Activated naive CD8-positive, alpha-beta T cell treated with anti-CD3 and anti-CD28 coated beads, Interleukin-2, amount 10 ng/mL, durations not matched to agents 7 days and 5 days (primary cell): ENCODE measurements around the gene MYBPH. TPM values are rescaled to one million over a fixed set of nuclear protein-coding genes. Genes with fewer than 3 reads are reported as not detected.

Experiments used
- ATAC-seq: fragments of 150-1000 bp; cut with Tn5 transposase; one replicate; pipeline ENCODE4 v1.10.0; 2021; ENCODE audit warnings: low read depth, moderate library complexity
- POLR2A ChIA-PET: fragments of 350-600 bp; sonication (Branson Sonifier 250); formaldehyde crosslinking; loops from one replicate; lab custom pipeline; 2021; ENCODE audit warnings: antibody characterized with exemption; lab: Charles Lee
- DNase-seq: peaks from one replicate; pipeline ENCODE4 v3.0.0; 2021
- H3K27ac Mint-ChIP-seq: one replicate; pipeline ENCODE4 v1.8.0; 2022; ENCODE audit warnings: mild to moderate bottlenecking, mixed read lengths
- H3K27me3 Mint-ChIP-seq: one replicate; pipeline ENCODE4 v1.8.0; 2022; ENCODE audit warnings: mild to moderate bottlenecking, moderate library complexity, mixed read lengths
- H3K36me3 Mint-ChIP-seq: one replicate; pipeline ENCODE4 v1.8.0; 2021; ENCODE audit warnings: mild to moderate bottlenecking, mixed read lengths
- H3K4me1 Mint-ChIP-seq: one replicate; pipeline ENCODE4 v1.8.0; 2021; ENCODE audit warnings: mixed read lengths
- H3K4me3 Mint-ChIP-seq: one replicate; pipeline ENCODE4 v1.8.0; 2022; ENCODE audit warnings: mild to moderate bottlenecking, moderate library complexity, mixed read lengths
- H3K9me3 Mint-ChIP-seq: one replicate; pipeline ENCODE4 v1.8.0; 2021; ENCODE audit warnings: mixed read lengths
- total RNA-seq, 2 experiments: library from RNA; stranded (reverse); gene quantifications; one replicate each; pipeline ENCODE4 v1.2.3, GENCODE V29; 2021

Gene MYBPH
- total RNA-seq, 2 experiments from 2014 or later, result not detected

DNA sequence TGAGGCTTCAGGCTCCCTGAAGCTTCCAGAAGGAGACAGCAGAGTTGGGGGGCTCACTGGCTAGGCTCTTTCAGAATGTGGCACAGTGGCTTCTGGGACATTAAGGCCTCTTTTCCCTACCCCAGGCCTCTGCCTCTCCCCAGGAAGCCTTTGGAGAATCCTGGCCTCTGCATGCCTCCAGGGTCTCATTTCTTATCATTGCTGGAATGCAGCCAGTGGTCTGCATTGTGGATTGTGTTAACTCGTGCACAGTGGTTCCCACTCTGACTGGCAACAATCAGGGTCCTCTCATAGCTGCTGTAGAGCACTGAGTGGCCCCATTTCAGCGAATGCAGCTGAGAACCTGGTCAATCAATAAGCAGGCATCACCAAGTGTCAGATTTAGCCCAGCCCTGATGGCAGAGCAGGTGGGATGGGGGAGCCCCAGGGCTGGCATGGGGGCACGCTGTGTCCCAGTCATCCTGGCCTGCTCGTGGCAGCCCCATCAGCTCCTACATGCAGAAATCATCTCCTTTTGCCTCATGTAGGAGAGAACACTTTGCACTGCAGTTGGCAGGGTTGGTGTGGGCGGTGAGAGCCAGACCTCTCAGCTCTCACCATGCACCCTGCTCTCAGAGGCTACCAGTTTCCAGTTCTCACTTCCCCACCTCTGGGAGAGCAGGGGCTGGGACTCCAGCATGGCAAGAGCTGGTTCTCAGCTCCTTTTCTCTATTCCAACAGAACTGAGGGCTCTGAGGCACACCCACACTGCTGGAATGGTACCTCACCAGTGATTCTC lies 34.7 kb downstream of the MYBPH start:
- Mint-ChIP-seq H3K9me3 (no peaks in the 10 kb centered on the region), H3K4me3 (no peak overlapping the region), H3K27me3 (peaks cover 2% of the 10 kb centered on the region), H3K4me1 (peaks cover 5% of the 10 kb centered on the region), H3K36me3 (no peaks in the 10 kb centered on the region), H3K27ac (no peak overlapping the region)
- ATAC-seq, result no peak
- no peak for DNase-seq
- POLR2A ChIA-PET, result no interaction called here

DNA sequence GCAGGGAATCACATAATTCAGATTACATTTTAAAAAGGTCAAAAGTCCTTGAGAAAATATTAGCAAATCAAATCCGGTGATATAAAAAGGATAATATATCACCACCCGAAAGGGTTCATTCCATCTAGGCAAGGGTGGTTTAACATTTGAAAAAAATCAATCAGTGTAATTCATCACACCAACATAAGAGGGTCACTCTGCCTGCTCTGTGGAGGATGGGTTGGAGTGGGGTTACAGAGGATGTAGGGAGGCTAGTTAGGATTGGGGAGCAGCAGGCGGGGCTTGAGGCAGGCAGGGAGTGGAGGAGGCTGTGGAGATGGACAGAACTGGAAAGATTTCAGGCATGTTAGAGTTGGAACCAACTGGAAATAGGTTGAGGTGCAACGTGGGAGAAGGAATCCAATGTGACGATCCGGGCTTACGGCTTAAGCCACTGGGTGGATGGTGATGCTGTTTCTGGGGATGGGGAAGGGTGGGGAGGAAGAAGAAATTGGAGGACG lies 35.6 kb downstream of the MYBPH start:
- Mint-ChIP-seq H3K27me3 (peaks cover 8% of the 10 kb centered on the region), H3K27ac (no peak overlapping the region), H3K4me3 (no peak overlapping the region), H3K4me1 (peaks cover 9% of the 10 kb centered on the region), H3K9me3 (no peaks in the 10 kb centered on the region), H3K36me3 (no peaks in the 10 kb centered on the region)
- no peak for ATAC-seq
- no peak for DNase-seq
- POLR2A ChIA-PET, result no interaction called here

DNA sequence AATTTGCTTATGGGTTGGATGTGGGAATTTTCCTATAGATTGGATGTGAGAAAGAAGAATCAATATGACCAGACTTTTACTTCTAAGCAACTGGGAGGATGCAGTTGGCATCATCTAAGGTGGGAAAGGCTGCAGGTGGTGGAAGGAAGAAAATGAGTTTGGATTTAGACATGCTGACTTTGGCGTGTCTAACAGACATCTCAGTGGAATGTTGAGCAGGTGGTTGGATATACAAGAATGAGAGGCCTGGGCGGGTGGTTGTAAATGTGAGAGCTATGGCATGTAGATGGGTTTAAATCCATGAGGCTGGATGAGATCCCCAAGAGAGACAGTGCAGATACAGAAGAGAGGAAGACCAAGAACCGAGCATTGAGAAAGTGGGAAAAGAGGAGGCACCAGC lies 37.6 kb downstream of the MYBPH start:
- POLR2A ChIA-PET, result no interaction called here
- peaks cover 18% of the 10 kb centered on the region for H3K27me3 Mint-ChIP-seq
- H3K36me3 Mint-ChIP-seq, result no peaks in the 10 kb centered on the region
- no peak overlapping the region for H3K4me3 Mint-ChIP-seq
- peaks cover 9% of the 10 kb centered on the region for H3K4me1 Mint-ChIP-seq
- H3K27ac Mint-ChIP-seq, result no peak overlapping the region
- DNase-seq (no peak), ATAC-seq (no peak)
- no peaks in the 10 kb centered on the region for H3K9me3 Mint-ChIP-seq

DNA sequence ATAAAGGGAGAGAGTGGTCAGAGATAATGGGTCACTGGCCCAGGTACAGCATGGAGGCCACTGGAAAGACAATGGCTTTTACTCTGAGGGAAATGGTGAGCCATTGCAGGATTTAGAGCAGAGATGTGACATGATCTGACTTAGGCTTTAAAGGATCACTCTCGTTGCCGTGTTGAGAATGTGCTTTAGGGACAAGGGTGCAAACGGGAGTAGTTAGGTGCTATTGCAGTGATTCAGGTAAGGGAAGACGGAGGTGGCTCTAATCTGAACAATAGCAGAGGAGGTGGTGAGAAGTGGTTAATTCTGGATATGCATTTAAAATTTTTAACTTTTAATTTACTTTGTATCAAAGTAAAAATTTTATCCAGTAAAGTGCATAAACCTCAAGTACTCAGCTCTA lies 38.3 kb downstream of the MYBPH start:
- H3K4me1 Mint-ChIP-seq, result peaks cover 9% of the 10 kb centered on the region
- H3K4me3 Mint-ChIP-seq, result no peak overlapping the region
- ATAC-seq (no peak), DNase-seq (no peak)
- no peaks in the 10 kb centered on the region for H3K9me3 Mint-ChIP-seq
- H3K27me3 Mint-ChIP-seq, result peaks cover 18% of the 10 kb centered on the region
- no peak overlapping the region for H3K27ac Mint-ChIP-seq
- H3K36me3 Mint-ChIP-seq, result no peaks in the 10 kb centered on the region
- POLR2A ChIA-PET, result no interaction called here

DNA sequence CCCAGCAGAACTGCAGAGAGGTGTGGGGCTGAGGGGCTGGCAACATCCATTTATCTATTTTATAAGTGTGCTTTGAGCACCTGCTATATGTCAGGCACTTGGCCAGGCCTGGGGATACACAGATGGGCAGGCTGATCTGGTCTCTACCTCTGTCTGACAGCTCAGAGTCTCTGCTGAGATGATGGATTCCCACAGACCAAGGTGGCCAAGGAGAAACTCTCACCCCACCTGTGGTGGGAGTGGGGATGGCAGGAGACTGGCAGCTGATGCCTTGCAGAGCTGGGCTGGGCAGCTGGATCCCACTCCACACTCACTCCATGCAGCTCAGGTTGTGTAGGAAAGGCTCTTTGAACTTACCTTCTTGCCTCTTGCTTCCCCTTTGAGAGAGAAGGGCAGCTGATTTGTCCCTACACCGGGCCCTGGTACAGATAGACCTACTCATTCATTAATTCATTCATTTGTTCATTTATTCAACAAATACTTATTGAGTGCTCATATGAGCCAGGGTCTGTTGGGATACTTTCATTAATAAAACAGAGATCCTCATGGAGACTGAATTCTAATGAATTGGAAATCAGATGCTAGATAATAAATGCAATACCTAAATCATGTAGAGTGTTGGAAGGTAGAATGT lies 39.1 kb downstream of the MYBPH start:
- Mint-ChIP-seq H3K4me3 (no peak overlapping the region), H3K9me3 (no peaks in the 10 kb centered on the region), H3K27me3 (peaks cover 18% of the 10 kb centered on the region), H3K4me1 (peaks cover 9% of the 10 kb centered on the region), H3K27ac (no peak overlapping the region), H3K36me3 (no peaks in the 10 kb centered on the region)
- DNase-seq, result no peak
- POLR2A ChIA-PET, result interaction anchor here (0.5 kb wide), 1 partner anchor 140 kb away, joined by 4 read pairs; no protein-coding TSS in a partner anchor
- ATAC-seq, result no peak

DNA sequence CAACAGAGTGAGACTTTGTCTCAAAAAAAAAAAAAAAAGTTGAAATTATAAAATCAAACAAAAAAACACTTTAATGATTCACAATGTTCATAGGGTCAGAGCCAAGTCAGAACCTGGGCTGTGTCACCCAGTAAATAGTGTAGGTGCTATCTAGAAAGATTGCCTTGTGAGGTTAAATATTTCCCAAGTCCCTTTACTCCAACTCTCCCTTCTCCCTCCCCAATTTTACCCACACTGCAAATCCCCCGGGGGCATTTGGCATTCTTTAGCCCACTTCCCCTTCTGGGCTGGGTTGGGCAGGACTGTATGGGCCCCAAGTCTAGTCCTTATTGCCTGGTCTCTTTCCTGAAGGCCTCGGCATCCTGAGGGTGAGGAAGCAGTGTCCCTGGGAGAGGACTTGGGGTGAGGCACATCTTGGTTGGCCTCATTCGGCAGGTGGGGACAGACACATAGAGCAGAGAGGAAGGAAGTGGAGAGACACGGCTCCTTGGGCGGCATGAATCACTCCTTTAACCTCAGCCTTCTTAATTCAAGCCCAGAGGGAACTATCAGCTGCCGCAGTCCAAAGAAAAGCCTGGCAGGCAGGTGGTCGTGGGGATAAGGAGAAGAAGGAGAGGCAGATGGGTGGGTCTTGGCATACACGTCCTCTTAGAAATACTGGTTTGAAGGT lies 39.9 kb downstream of the MYBPH start:
- H3K9me3 Mint-ChIP-seq, result no peaks in the 10 kb centered on the region
- peaks cover 18% of the 10 kb centered on the region for H3K27me3 Mint-ChIP-seq
- H3K4me1 Mint-ChIP-seq, result peaks cover 9% of the 10 kb centered on the region
- H3K4me3 Mint-ChIP-seq, result peak overlapping the region; percentile 44
- H3K27ac Mint-ChIP-seq, result no peak overlapping the region
- POLR2A ChIA-PET, result interaction anchor here (0.5 kb wide), 1 partner anchor 139 kb away, joined by 4 read pairs; no protein-coding TSS in a partner anchor
- ATAC-seq (peak; percentile 93), DNase-seq (no peak)
- H3K36me3 Mint-ChIP-seq, result no peaks in the 10 kb centered on the region

DNA sequence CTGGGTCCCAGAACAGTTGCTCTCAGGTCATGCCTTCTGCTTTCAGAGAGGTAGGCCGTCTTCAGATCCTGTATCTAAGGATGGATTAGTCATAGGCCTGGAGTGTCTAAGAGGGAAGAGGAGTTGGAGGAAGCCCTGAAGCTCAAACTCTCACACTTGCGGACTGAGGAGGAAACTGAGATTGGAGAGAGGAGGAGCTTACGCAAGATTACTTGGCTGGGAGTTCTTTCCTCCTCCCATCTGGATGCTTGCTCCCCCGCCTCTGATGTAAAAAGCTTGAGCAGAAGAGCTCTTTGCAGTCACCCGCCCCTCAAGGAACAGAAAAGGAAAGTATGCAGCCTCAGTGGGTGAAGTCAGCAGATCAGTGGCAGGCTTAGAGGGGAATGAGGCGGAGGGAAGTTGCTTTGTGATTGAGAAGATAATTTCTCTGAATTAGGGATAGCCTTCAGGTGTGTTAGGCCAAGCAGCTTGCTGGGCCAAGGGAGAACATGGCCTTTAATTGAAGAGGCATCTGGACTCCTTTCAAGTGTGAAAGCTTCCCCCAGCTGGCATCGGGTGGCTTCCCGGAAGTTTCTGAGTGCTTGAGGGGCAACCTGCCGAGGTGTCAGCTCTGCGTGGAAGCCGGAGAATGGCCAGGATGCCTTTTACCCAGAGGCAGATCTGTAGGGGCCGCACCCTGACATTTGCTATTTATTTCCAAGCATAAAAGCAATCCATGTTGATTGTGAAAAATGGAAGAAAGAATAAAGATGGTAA lies 41.5 kb downstream of the MYBPH start:
- H3K36me3 Mint-ChIP-seq, result no peaks in the 10 kb centered on the region
- H3K27ac Mint-ChIP-seq, result no peak overlapping the region
- DNase-seq, result no peak
- peaks cover 19% of the 10 kb centered on the region for H3K27me3 Mint-ChIP-seq
- no peak for ATAC-seq
- POLR2A ChIA-PET, result no interaction called here
- H3K9me3 Mint-ChIP-seq, result no peaks in the 10 kb centered on the region
- no peak overlapping the region for H3K4me3 Mint-ChIP-seq
- peaks cover 9% of the 10 kb centered on the region for H3K4me1 Mint-ChIP-seq

DNA sequence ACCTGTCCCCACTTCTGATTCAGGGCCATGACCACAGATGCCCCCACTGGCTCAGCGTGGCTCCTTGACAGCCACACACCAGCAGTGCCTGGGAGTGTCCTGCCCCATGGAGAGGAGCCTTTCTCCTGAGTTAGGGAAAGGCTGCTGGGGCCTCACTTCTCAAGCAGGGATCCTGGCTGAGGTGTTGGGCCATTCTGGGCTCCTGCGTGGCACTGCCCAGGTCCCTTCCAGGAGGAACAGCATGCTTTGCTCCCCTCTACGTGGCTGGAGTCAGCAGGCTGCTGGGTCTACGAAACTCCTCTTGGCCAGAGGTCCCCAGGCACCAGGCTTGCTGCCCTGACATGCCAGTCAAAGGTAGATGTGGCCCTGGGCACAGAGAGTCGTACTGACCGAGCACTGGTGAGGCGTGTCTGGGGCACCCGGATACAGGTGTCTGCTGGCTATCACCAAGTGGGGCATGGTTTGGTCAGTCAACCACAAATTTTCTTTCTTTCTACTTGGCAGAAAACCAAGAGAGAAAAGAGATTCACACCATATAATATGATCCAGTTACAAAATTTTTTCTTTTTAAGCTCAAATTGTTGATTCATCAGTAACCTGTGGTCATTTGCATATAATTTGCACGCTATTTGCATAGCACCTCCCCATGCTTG lies 44.0 kb downstream of the MYBPH start:
- ATAC-seq, result no peak
- Mint-ChIP-seq H3K9me3 (no peaks in the 10 kb centered on the region), H3K36me3 (no peaks in the 10 kb centered on the region), H3K4me1 (peaks cover 12% of the 10 kb centered on the region), H3K4me3 (no peak overlapping the region), H3K27ac (no peak overlapping the region), H3K27me3 (peaks cover 41% of the 10 kb centered on the region)
- POLR2A ChIA-PET, result no interaction called here
- DNase-seq, result no peak

DNA sequence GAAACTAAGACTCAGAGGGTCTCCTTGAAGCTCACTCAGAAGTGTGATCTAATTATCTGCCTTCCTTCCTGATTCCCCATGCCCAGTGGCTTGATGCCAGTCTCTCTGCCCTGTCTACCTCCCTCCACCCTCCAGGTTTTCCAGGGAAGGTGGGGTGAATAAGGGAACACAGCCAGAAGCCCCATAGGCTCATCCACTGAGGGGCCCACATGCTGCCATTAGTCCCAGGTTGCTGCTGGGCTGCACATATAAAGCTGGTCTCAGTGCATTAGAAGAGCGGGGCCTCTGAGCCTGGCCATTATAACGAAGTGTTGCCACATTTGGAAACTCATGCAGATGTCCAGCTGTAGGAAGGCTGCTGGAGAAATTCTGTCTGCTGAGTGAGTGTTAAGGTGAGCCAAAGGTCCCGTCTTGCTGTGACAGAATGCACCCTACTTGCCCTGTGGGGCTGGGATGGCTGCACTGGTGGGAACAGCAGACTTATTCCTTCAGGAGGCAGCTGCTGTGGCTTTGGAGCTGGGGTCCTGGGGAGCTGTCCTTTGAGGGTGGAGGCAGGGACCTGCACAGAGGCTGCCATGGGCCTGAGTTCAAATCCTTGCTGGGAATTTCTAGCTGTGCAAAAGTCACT lies 45.2 kb downstream of the MYBPH start:
- peaks cover 47% of the 10 kb centered on the region for H3K27me3 Mint-ChIP-seq
- H3K4me3 Mint-ChIP-seq, result no peak overlapping the region
- H3K36me3 Mint-ChIP-seq, result no peaks in the 10 kb centered on the region
- H3K27ac Mint-ChIP-seq, result no peak overlapping the region
- no peak for ATAC-seq
- POLR2A ChIA-PET, result no interaction called here
- no peaks in the 10 kb centered on the region for H3K9me3 Mint-ChIP-seq
- peaks cover 3% of the 10 kb centered on the region for H3K4me1 Mint-ChIP-seq
- DNase-seq, result no peak

DNA sequence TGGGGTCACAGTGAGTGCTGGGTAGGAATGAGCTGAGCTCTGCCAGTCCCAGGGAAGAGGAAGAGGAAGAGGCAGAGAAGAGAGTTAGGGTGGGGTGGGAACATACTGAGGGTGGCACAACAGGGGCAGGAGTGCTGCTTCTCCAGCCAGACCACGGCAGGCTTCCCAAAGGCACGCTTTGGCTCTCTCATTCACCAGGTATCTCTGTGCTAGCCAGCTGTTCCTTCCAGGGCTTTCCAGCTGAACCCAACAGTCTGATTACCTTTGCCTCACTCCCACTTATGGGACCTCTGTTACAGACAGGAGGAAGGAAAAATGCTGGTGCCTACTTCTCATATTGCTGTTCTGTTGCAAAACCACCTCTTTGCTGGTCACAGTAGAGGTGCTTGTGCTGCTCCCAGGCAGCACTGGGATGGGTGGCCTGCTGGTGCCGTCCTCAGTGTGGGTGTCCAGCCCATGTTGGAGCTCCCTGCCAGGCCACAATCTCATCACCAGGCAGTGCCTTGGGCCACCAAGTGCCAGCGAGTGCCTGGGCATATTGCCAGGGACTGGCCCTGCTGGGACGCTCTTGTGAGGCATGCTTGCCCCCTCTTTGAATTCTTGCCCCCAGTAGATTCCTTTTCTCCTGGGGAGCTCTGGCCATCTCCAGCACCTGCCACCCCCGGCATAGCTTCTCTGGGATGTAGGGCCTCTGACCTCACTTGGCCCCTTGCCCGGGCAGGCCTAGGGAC lies 46.0 kb downstream of the MYBPH start:
- Mint-ChIP-seq H3K9me3 (no peaks in the 10 kb centered on the region), H3K36me3 (no peaks in the 10 kb centered on the region), H3K4me3 (no peak overlapping the region), H3K27me3 (peaks cover 48% of the 10 kb centered on the region), H3K27ac (no peak overlapping the region), H3K4me1 (peaks cover 3% of the 10 kb centered on the region)
- DNase-seq (no peak), ATAC-seq (no peak)
- POLR2A ChIA-PET, result no interaction called here

DNA sequence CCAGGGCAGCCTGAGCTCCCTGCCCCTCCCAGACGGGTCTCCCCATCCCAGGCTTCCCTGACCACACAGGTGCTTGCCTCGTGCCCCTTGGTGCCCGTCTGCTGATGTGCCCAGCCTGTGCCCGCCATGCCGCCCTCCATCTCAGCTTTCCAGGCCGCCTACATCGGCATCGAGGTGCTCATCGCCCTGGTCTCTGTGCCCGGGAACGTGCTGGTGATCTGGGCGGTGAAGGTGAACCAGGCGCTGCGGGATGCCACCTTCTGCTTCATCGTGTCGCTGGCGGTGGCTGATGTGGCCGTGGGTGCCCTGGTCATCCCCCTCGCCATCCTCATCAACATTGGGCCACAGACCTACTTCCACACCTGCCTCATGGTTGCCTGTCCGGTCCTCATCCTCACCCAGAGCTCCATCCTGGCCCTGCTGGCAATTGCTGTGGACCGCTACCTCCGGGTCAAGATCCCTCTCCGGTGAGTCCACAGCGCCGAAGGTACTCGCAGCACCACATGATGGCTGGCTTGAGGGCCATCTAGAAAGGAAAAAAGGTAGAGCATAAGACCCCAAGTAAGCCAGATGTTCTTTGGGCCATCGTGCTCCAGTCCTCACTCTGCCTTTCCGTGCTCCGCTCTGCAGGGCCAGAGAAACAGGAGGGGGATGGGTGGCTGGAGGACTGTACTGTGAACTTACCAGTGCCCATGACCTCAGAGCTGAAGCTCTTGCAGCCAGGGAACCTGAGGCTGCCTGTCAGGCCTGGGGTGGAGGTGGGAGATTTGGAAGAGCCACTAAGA lies 46.7 kb downstream of the MYBPH start:
- Mint-ChIP-seq H3K4me1 (peaks cover 7% of the 10 kb centered on the region), H3K36me3 (no peaks in the 10 kb centered on the region), H3K27ac (no peak overlapping the region), H3K27me3 (peaks cover 53% of the 10 kb centered on the region), H3K9me3 (no peaks in the 10 kb centered on the region), H3K4me3 (no peak overlapping the region)
- ATAC-seq (no peak), DNase-seq (no peak)
- POLR2A ChIA-PET, result no interaction called here
